Upper lobe of left lung (tissue), 6 donors: ENCODE data around the gene CDHR5. TPM values are rescaled to one million over a fixed set of nuclear protein-coding genes. Genes with fewer than 3 reads are reported as not detected.

Experiments
- ATAC-seq, 2 donors: fragments of 200-7000 bp; cut with Tn5 transposase; one replicate each; pipeline ENCODE4 v1.9.1; 2022; ENCODE audit warnings: mild to moderate bottlenecking in 2 of 2, moderate library complexity in 2 of 2; ENCODE audit not compliant: low FRiP score in 2 of 2
- DNase-seq, 2 donors: peaks; one replicate each; pipeline ENCODE4 v3.0.0-alpha.2; 2019 to 2020
- H3K27ac ChIP-seq, 4 donors: fragments of 200-600 bp; sonication (generic); one replicate each; pipeline ENCODE4 v1.5.1; 2016 to 2019
- H3K27me3 ChIP-seq, 4 donors: fragments of 200-600 bp; sonication (generic); one replicate each; pipeline ENCODE4 v1.5.1; 2017 to 2019
- H3K36me3 ChIP-seq, 4 donors: fragments of 200-600 bp; sonication (generic); one replicate each; pipeline ENCODE4 v1.5.1; 2016 to 2019
- H3K4me1 ChIP-seq, 4 donors: fragments of 200-600 bp; sonication (generic); one replicate each; pipeline ENCODE4 v1.5.1; 2018 to 2019
- H3K4me3 ChIP-seq, 4 donors: fragments of 200-600 bp; sonication (generic); one replicate each; pipeline ENCODE4 v1.5.1; 2017 to 2019; ENCODE audit warnings: mild to moderate bottlenecking in 2 of 4, moderate library complexity in 1 of 4
- H3K9me3 ChIP-seq, 4 donors: fragments of 200-600 bp; sonication (generic); one replicate each; pipeline ENCODE4 v1.5.1; 2018 to 2019
- CTCF ChIP-seq, 6 experiments: fragments of 450-650 bp in 4 of 6; fragments of 200-600 bp in 2 of 6; sonication (generic) in 2 of 6; IDR thresholded peaks; one replicate each; pipeline ENCODE4 v1.5.1; 2016 to 2019; ENCODE audit warnings: antibody characterized with exemption in 6 of 6
- EP300 ChIP-seq, 4 donors: sonication (generic); formaldehyde crosslinking; IDR thresholded peaks; one replicate each; pipeline ENCODE4 v1.5.1; 2017; ENCODE audit warnings: antibody characterized with exemption in 4 of 4, control low read depth in 2 of 4
- POLR2A ChIP-seq, 4 donors: fragments of 450-650 bp; IDR thresholded peaks; one replicate each; pipeline ENCODE4 v1.5.1; 2016 to 2017; ENCODE audit warnings: antibody characterized with exemption in 4 of 4, mild to moderate bottlenecking in 2 of 4
- POLR2AphosphoS5 ChIP-seq, 2 donors: sonication (generic); formaldehyde crosslinking; IDR thresholded peaks; one replicate each; pipeline ENCODE4 v1.5.1; 2017; ENCODE audit warnings: antibody characterized with exemption in 2 of 2
- WGBS, 2 donors: methylation state at CpG; one replicate each; pipeline ENCODE4 v1.1.5; 2017 to 2018; 5-methylcytosine and 5-hydroxymethylcytosine counted together
- total RNA-seq, 6 donors: library from RNA; depleted of rRNA in 4 of 6; stranded (reverse); fragments of >200 nt in 4 of 6; gene quantifications; one replicate each; pipeline versions ENCODE4 v1.1.0 to v1.2.1, GENCODE V29; 2016 to 2021
- donor health status: DM: no; HTN: no; CAD: no; lungs with moderate emphysema.
- donor health status: DM: no; HTN: yes; CAD: no; lungs with severe emphysema.

Gene CDHR5
- total RNA-seq, 6 donors from 2014 or later: 0.40 TPM; not detected in 5

DNA sequence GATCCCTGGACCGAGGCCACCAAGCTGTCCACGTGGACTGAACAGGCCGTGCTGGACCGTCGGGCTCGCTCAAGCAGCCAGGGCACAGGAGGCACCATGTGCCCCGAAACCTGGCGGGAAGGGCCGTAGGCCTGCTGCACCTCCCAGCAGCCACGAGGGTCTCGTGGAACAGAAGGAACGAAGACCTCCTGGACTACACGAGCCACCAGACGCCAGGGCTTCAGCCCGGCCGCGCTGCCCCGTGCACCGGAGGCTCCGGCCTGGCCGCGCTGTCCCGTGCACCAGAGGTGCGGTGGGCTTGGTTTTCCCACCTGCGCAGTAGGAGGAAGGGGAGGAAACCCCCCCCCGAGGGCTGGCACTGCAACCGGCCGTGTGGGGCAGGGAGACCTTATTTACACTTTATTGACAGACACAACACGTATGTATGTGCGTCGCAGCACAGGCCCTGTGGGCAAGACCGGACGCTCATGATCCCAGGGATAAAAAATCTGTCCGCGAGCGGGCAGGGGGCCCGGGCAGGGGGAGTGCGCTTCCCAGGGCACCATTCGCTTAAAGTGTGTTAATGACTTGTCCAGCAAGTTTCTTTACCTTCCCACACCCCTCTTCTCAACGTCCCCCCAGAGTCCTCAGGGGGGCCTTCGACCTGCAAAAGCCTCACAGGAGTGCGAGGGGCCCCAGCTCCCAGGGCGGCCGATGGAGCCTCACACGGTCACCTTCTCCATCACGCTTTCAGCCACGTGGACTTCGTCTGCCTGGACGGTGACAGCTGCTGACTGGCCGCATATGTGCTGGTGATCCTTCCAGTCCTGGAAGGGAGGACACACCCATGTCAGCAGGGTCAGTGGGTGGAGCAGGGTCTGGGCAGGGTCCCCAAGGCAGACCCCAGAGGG lies 19.3 kb upstream of the CDHR5 start:
- Histone ChIP-seq H3K27me3 (peaks cover 0 to 17% (median 3%) of the 10 kb centered on the region in 4 donors), H3K4me1 (peaks cover 3 to 18% (median 12%) of the 10 kb centered on the region in 4 donors), H3K27ac (no peak overlapping the region), H3K4me3 (no peak overlapping the region), H3K36me3 (peaks cover 6 to 28% (median 15%) of the 10 kb centered on the region in 4 donors), H3K9me3 (no peaks in the 10 kb centered on the region)
- TF ChIP-seq POLR2AphosphoS5 (IDR thresholded peaks at IDR 0.05): no peak
- no peak for TF ChIP-seq CTCF (IDR thresholded peaks at IDR 0.05)
- TF ChIP-seq EP300 (IDR thresholded peaks at IDR 0.05): no peak
- no peak for TF ChIP-seq POLR2A (IDR thresholded peaks at IDR 0.05)
- no peak for DNase-seq
- WGBS, 2 donors: 85 to 92% methylated on average over 41 to 44 of the region's 50 CpGs
- no peak for ATAC-seq

DNA sequence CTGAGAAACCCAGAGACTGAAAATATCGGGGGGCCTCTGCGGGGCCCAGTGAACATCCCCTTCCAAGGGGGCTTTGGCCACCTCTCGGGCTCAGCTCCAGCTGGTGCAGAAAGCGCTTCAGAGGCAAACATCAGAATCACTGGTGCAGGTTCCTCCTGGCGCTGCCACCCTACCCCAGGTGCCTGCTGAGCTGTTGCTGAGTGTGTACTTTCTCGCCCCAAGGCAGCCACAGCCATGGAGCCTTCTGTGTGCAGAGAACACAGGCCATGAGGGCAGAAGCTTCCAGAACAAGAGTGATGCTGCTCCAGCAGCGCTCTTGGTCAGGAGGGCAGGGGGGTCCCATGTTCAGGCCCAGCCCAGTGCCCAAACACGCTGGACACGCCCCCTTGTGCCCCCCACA lies 18.6 kb upstream of the CDHR5 start:
- Histone ChIP-seq H3K9me3 (no peaks in the 10 kb centered on the region), H3K4me1 (peaks cover 3 to 25% (median 15%) of the 10 kb centered on the region in 4 donors), H3K4me3 (no peak overlapping the region), H3K27ac (no peak overlapping the region), H3K36me3 (peaks cover 6 to 28% (median 15%) of the 10 kb centered on the region in 4 donors), H3K27me3 (peaks cover 0 to 22% (median 6%) of the 10 kb centered on the region in 4 donors)
- no peak for DNase-seq
- TF ChIP-seq CTCF (IDR thresholded peaks at IDR 0.05): no peak
- TF ChIP-seq POLR2A (IDR thresholded peaks at IDR 0.05): no peak
- no peak for TF ChIP-seq EP300 (IDR thresholded peaks at IDR 0.05)
- no peak for TF ChIP-seq POLR2AphosphoS5 (IDR thresholded peaks at IDR 0.05)
- WGBS, 2 donors: 91 to 95% methylated on average over 4 to 8 of the region's 9 CpGs
- no peak for ATAC-seq

GRCh38 chr11:641806-642370 lies 17.1 kb upstream of the CDHR5 start:
- no peak overlapping the region for H3K4me3 ChIP-seq
- DNase-seq (no peak), ATAC-seq (no peak)
- peaks cover 13 to 36% (median 23%) of the 10 kb centered on the region in 4 donors for H3K4me1 ChIP-seq
- H3K36me3 ChIP-seq: peaks cover 6 to 28% (median 15%) of the 10 kb centered on the region in 4 donors
- WGBS, 2 donors: 98 to 100% methylated on average over 14 to 19 of the region's 19 CpGs
- no peak for TF ChIP-seq POLR2AphosphoS5 (IDR thresholded peaks at IDR 0.05)
- no peak for TF ChIP-seq EP300 (IDR thresholded peaks at IDR 0.05)
- no peak for TF ChIP-seq CTCF (IDR thresholded peaks at IDR 0.05)
- TF ChIP-seq POLR2A (IDR thresholded peaks at IDR 0.05): no peak
- peaks cover 0 to 37% (median 18%) of the 10 kb centered on the region in 4 donors for H3K27me3 ChIP-seq
- no peak overlapping the region for H3K27ac ChIP-seq
- H3K9me3 ChIP-seq: no peaks in the 10 kb centered on the region

GRCh38 chr11:640021-640706 lies 15.4 kb upstream of the CDHR5 start:
- ATAC-seq: no peak
- H3K27me3 ChIP-seq: peaks cover 0 to 42% (median 21%) of the 10 kb centered on the region in 4 donors

More at GRCh38 chr11:640021-640706, 15.4 kb upstream of the CDHR5 start:
- WGBS, 2 donors: 48 to 49% methylated on average over 17 to 28 of the region's 69 CpGs
- Histone ChIP-seq H3K4me1 (peaks cover 17 to 42% (median 27%) of the 10 kb centered on the region in 4 donors), H3K9me3 (no peaks in the 10 kb centered on the region), H3K27ac (no peak overlapping the region), H3K4me3 (no peak overlapping the region), H3K36me3 (peaks cover 6 to 23% (median 15%) of the 10 kb centered on the region in 4 donors)
- no peak for TF ChIP-seq CTCF (IDR thresholded peaks at IDR 0.05)
- DNase-seq: peak in 1 of 2 donors; percentile 83
